ENCODE data around the gene C22orf39. TPM values are rescaled to one million over a fixed set of nuclear protein-coding genes. Genes with fewer than 3 reads are reported as not detected.

C22orf39 gene
- total RNA-seq, 4 donors from 2014 or later: 157 to 182 (median 178) TPM

DNA sequence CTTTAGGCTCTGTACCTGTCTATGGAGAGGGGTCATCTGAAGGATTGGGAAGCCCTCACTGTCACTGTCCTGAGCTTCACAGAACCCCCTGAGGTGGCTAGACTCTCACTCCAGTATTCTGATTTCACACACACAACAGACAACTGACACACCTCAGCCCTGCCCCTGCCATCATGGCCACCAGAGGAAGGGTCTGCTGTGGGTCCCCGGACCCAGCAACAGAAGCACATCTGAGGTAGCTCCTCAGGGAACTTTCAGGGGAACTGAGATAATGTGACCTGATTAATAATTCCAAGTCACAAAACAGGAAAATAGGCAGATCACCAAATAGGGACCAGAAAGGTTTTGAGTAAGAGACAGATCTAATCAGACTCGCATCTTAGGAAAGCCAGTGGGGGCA is 7.5 kb upstream of the C22orf39 start:
- TF ChIP-seq, protein P1, sequence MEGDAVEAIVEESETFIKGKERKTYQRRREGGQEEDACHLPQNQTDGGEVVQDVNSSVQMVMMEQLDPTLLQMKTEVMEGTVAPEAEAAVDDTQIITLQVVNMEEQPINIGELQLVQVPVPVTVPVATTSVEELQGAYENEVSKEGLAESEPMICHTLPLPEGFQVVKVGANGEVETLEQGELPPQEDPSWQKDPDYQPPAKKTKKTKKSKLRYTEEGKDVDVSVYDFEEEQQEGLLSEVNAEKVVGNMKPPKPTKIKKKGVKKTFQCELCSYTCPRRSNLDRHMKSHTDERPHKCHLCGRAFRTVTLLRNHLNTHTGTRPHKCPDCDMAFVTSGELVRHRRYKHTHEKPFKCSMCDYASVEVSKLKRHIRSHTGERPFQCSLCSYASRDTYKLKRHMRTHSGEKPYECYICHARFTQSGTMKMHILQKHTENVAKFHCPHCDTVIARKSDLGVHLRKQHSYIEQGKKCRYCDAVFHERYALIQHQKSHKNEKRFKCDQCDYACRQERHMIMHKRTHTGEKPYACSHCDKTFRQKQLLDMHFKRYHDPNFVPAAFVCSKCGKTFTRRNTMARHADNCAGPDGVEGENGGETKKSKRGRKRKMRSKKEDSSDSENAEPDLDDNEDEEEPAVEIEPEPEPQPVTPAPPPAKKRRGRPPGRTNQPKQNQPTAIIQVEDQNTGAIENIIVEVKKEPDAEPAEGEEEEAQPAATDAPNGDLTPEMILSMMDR (IDR thresholded peaks at IDR 0.05 in 4 of 5, conservative IDR thresholded peaks at IDR 0.05 in 1 of 5): no peak
- TF ChIP-seq POLR2A (IDR thresholded peaks at IDR 0.05): no peak
- Histone ChIP-seq H3K27me3 (no peaks in the 10 kb centered on the region), H3K27ac (peak overlapping the region in 3 of 4 donors; percentile 27 to 43 (median 37)), H3K4me3 (no peak overlapping the region), H3K4me1 (no peaks in the 10 kb centered on the region), H3K36me3 (peaks cover 0 to 90% of the 10 kb centered on the region in 2 donors), H3K9me3 (no peaks in the 10 kb centered on the region)
- in situ Hi-C loops (cut with MboI; ENCODE audit: low sequenced_read_pairs in 4 of 4) (loop anchor here in 1 of 4 donors (25.0 kb wide), 1 partner anchor 268 kb away; the partner anchor contains the start of gene SLC25A1), intact Hi-C loops (cut with DNase I; ENCODE audit: low total_unique reads) (no loop called here)
- no peak for DNase-seq
- no peak for ATAC-seq

DNA sequence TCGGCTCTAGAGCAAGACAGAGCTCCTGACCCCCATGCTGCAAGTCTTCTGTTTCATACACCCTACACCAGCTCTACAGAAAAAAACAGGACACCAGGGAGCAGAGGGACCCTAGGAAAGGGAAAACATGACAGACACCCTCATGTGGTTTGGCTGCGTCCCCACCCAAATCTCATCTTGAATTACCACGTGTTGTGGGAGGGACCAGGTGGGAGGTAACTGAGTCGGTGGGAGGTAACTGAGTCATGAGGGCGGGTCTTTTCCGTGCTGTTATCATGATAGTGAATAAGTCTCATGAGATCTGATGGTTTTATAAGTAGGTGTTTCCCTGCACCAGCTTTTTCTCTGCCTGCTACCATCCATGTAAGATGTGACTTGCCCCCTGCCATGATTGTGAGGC is 6.6 kb upstream of the C22orf39 start:
- DNase-seq (no peak), ATAC-seq (no peak)
- Histone ChIP-seq H3K4me3 (no peak overlapping the region), H3K27me3 (no peaks in the 10 kb centered on the region), H3K27ac (no peak overlapping the region), H3K36me3 (peaks cover 0 to 90% of the 10 kb centered on the region in 2 donors), H3K4me1 (peaks cover 0 to 3% of the 10 kb centered on the region in 2 donors), H3K9me3 (no peaks in the 10 kb centered on the region)
- TF ChIP-seq, protein P1 (IDR thresholded peaks at IDR 0.05 in 4 of 5, conservative IDR thresholded peaks at IDR 0.05 in 1 of 5): no peak
- no peak for TF ChIP-seq POLR2A (IDR thresholded peaks at IDR 0.05)
- in situ Hi-C loops (cut with MboI; ENCODE audit: low sequenced_read_pairs in 4 of 4): loop anchor here in 1 of 4 donors (25.0 kb wide), 1 partner anchor 267 kb away; the partner anchor contains the start of gene SLC25A1
- intact Hi-C loops (cut with DNase I; ENCODE audit: low total_unique reads): no loop called here

DNA sequence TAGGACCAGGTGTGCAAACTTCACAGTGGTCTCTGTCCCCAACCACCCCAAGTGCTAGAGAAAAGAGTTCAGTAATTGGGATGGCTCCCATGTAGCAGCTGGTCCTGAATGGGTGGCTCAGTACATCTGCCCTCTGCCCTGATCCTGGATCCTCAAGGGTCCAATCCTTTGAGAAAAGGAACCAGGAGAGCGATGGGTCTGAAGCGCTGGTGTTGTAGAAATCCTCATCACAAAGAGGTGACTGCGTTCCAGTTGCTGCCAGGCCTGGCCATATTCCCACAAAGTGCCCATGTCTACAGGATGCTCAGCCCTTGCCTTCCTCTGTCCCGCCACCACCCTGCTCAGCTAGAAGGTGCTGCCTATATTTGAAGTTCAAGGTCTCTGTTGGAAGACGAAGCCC is 6.2 kb upstream of the C22orf39 start:
- DNase-seq (no peak), ATAC-seq (no peak)
- no peaks in the 10 kb centered on the region for H3K27me3 ChIP-seq
- no peak overlapping the region for H3K4me3 ChIP-seq
- in situ Hi-C loops (cut with MboI; ENCODE audit: low sequenced_read_pairs in 4 of 4): loop anchor here in 1 of 4 donors (25.0 kb wide), 1 partner anchor 266 kb away; the partner anchor contains the start of gene SLC25A1
- H3K36me3 ChIP-seq: peaks cover 0 to 86% of the 10 kb centered on the region in 2 donors
- intact Hi-C loops (cut with DNase I; ENCODE audit: low total_unique reads): no loop called here
- H3K9me3 ChIP-seq: no peaks in the 10 kb centered on the region
- no peak overlapping the region for H3K27ac ChIP-seq
- no peak for TF ChIP-seq POLR2A (IDR thresholded peaks at IDR 0.05)
- TF ChIP-seq, protein P1 (IDR thresholded peaks at IDR 0.05 in 4 of 5, conservative IDR thresholded peaks at IDR 0.05 in 1 of 5): no peak
- H3K4me1 ChIP-seq: peaks cover under 1 to 4% of the 10 kb centered on the region in 2 donors

DNA sequence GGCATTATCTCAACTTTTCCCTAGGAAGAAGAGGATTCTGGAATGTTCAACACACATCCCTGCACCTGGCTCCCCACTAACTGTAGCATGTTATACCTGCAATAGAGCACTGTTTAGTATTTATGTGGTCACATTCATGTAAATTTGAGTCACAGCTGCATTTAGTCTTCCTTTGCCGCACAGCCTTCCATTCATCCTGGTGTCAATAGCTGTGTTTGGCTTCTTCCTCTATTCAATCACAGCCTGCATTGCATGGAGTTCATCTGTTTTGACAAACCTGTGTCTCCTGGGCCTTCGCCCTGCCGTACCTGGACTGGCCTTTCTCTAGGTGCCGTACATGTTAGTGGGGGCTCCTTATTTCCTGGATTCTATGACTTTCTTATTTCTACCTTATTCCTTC is 4.1 kb upstream of the C22orf39 start:
- no peak overlapping the region for H3K4me3 ChIP-seq
- in situ Hi-C loops (cut with MboI; ENCODE audit: low sequenced_read_pairs in 4 of 4) (loop anchor here in 1 of 4 donors (25.0 kb wide), 1 partner anchor 264 kb away; the partner anchor contains the start of gene SLC25A1), intact Hi-C loops (cut with DNase I; ENCODE audit: low total_unique reads) (no loop called here)
- H3K27ac ChIP-seq: no peak overlapping the region
- no peaks in the 10 kb centered on the region for H3K9me3 ChIP-seq
- ATAC-seq (no peak), DNase-seq (no peak)
- H3K27me3 ChIP-seq: no peaks in the 10 kb centered on the region
- TF ChIP-seq POLR2A (IDR thresholded peaks at IDR 0.05): no peak
- TF ChIP-seq, protein P1 (IDR thresholded peaks at IDR 0.05 in 4 of 5, conservative IDR thresholded peaks at IDR 0.05 in 1 of 5): no peak
- peaks cover 0 to 64% of the 10 kb centered on the region in 2 donors for H3K36me3 ChIP-seq
- H3K4me1 ChIP-seq: peaks cover 12 to 16% of the 10 kb centered on the region in 2 donors
